Astrocyte (in vitro differentiated cells and primary cell): ENCODE results near the gene HNRNPH2. TPM values are rescaled to one million over a fixed set of nuclear protein-coding genes. Genes with fewer than 3 reads are reported as not detected.

ENCODE experiments used
- DNase-seq: peaks from one replicate; pipeline ENCODE4 v3.0.0-alpha.2; 2010; ENCODE audit warnings: low read depth
- FAIRE-seq: peaks from 2 replicates; lab custom pipeline; 2011; peaks lifted over from hg19 to GRCh38; lab: Jason Lieb, UNC
- H2AFZ ChIP-seq: 2 replicates; pipeline ENCODE4 v1.6.0; 2012; ENCODE audit warnings: low read depth, low read length, inconsistent platforms
- H3K27ac ChIP-seq: 2 replicates; pipeline ENCODE4 v1.5.1; 2011; ENCODE audit warnings: low read depth, low read length, inconsistent platforms
- H3K27me3 ChIP-seq: 2 replicates; pipeline ENCODE4 v1.6.0; 2011; ENCODE audit warnings: low read length, inconsistent platforms; ENCODE audit not compliant: insufficient read depth
- H3K36me3 ChIP-seq: 2 replicates; pipeline ENCODE4 v1.5.1; 2011; ENCODE audit warnings: low read length, inconsistent platforms; ENCODE audit not compliant: insufficient read depth
- H3K4me1 ChIP-seq: 2 replicates; pipeline ENCODE4 v1.5.1; 2011; ENCODE audit warnings: low read length, inconsistent platforms; ENCODE audit not compliant: insufficient read depth
- H3K4me2 ChIP-seq: 2 replicates; pipeline ENCODE4 v1.6.0; 2012; ENCODE audit warnings: low read length, inconsistent platforms
- H3K4me3 ChIP-seq: 2 replicates; pipeline ENCODE4 v1.5.1; 2011; ENCODE audit warnings: low read depth, mild to moderate bottlenecking, low read length, inconsistent platforms; ENCODE audit not compliant: insufficient read depth
- H3K79me2 ChIP-seq: 2 replicates; pipeline ENCODE4 v1.6.0; 2012; ENCODE audit warnings: mild to moderate bottlenecking, low read length, inconsistent platforms; ENCODE audit not compliant: insufficient read depth
- H3K9ac ChIP-seq: 2 replicates; pipeline ENCODE4 v1.6.0; 2012; ENCODE audit warnings: mild to moderate bottlenecking, low read length, inconsistent platforms
- H3K9me3 ChIP-seq: 2 replicates; pipeline ENCODE4 v1.5.1; 2012; ENCODE audit warnings: low read depth, mild to moderate bottlenecking, low read length, inconsistent platforms; ENCODE audit not compliant: insufficient read depth
- H4K20me1 ChIP-seq: 2 replicates; pipeline ENCODE4 v1.6.0; 2012; ENCODE audit warnings: low read length, inconsistent platforms; ENCODE audit not compliant: insufficient read depth
- H3K27ac Mint-ChIP-seq: one replicate; pipeline ENCODE4 v1.8.0; 2021; ENCODE audit warnings: mild to moderate bottlenecking, mixed read lengths; ENCODE audit not compliant: unreplicated experiment
- H3K27me3 Mint-ChIP-seq: one replicate; pipeline ENCODE4 v1.8.0; 2021; ENCODE audit warnings: low read depth, mixed read lengths; ENCODE audit not compliant: unreplicated experiment
- H3K36me3 Mint-ChIP-seq: one replicate; pipeline ENCODE4 v1.8.0; 2021; ENCODE audit warnings: low read depth, mixed read lengths; ENCODE audit not compliant: unreplicated experiment
- H3K4me1 Mint-ChIP-seq: one replicate; pipeline ENCODE4 v1.8.0; 2021; ENCODE audit warnings: low read depth, mixed read lengths; ENCODE audit not compliant: unreplicated experiment
- H3K4me3 Mint-ChIP-seq: one replicate; pipeline ENCODE4 v1.8.0; 2021; ENCODE audit warnings: mild to moderate bottlenecking, moderate library complexity, mixed read lengths; ENCODE audit not compliant: unreplicated experiment
- H3K9me3 Mint-ChIP-seq: one replicate; pipeline ENCODE4 v1.8.0; 2021; ENCODE audit warnings: mild to moderate bottlenecking, mixed read lengths; ENCODE audit not compliant: unreplicated experiment
- CTCF ChIP-seq: IDR thresholded peaks from 2 replicates; pipeline ENCODE4 v1.5.1; 2011; ENCODE audit warnings: low read depth, mild to moderate bottlenecking, inconsistent platforms, low read length, moderate library complexity; ENCODE audit not compliant: insufficient read depth
- EZH2 ChIP-seq: IDR thresholded peaks from 2 replicates; pipeline ENCODE4 v1.6.1; 2012; ENCODE audit warnings: mild to moderate bottlenecking, low read length, inconsistent platforms; ENCODE audit not compliant: insufficient read depth
- total RNA-seq: library from RNA; stranded (reverse); gene quantifications from 2 replicates; pipeline ENCODE4 v1.2.1, GENCODE V29; 2021

The HNRNPH2 gene
- total RNA-seq, 1 donor from 2014 or later: 48.9 TPM

DNA sequence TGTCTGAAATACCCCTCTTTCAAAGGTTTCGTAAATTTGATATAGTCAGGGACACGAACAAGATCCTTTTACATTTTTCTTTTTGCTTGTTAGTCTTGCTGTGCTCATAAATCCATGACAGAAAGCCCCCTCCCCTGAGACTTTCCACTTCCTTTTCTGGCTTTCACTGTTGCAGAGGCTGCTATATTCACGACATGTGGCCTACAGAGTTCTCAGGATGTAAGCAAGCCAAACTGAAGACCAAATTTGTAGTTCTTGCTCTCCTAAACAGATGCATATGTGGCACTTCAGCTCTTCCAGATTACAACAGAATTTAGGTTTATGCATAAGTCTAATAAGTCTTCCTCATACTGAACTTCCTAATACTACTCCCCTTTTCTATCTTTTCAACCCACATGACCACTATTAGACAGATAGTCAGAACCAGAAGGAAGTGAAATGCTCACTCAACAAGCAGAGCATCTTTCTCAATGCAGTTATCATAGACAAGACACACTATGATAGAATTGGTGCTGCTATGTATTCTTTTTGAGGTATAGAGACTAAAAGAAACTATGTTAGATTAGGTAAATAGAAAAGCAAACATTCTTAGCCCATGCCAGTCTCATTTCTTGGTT, 37.0 kb upstream of the HNRNPH2 start:
- Histone ChIP-seq H3K36me3 (no peaks in the 10 kb centered on the region), H3K4me3 (no peak overlapping the region), H3K4me1 (no peaks in the 10 kb centered on the region), H3K9me3 (no peaks in the 10 kb centered on the region), H3K27me3 (no peaks in the 10 kb centered on the region), H4K20me1 (no peaks in the 10 kb centered on the region), H3K4me2 (no peak overlapping the region), H2AFZ (no peak overlapping the region), H3K27ac (no peak overlapping the region), H3K9ac (no peak overlapping the region), H3K79me2 (no peaks in the 10 kb centered on the region)
- no peaks in the 10 kb centered on the region for H3K4me1 Mint-ChIP-seq
- H3K36me3 Mint-ChIP-seq: no peaks in the 10 kb centered on the region
- FAIRE-seq: peak; percentile 93
- TF ChIP-seq EZH2 (no peak), CTCF (no peak)
- H3K27ac Mint-ChIP-seq: no peak overlapping the region
- no peaks in the 10 kb centered on the region for H3K9me3 Mint-ChIP-seq
- H3K4me3 Mint-ChIP-seq: no peak overlapping the region
- peaks cover 3% of the 10 kb centered on the region for H3K27me3 Mint-ChIP-seq
- DNase-seq: no peak

DNA sequence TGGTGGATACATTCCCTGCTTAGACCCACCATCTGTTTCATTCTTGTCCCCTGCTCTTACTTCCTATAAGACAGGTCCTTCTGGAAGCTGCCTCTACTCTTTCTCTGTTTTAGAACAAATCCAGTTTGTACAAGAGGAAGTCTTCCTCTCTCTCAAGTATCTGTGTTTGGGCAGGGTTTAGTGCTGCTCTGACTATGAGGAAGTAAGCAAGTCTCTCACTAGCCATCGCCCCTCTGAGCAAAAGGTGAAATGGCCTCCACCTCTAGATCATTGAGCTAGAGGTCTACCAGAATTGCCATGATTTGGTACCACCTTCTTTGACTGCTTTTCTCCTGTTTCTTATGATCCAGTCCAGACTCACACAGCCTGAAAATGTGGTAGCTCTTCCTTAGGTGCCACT, 30.5 kb upstream of the HNRNPH2 start:
- H3K9ac ChIP-seq: no peak overlapping the region
- FAIRE-seq: no peak
- H3K4me1 Mint-ChIP-seq: no peaks in the 10 kb centered on the region
- H3K4me1 ChIP-seq: no peaks in the 10 kb centered on the region
- H3K36me3 ChIP-seq: no peaks in the 10 kb centered on the region
- H3K9me3 ChIP-seq: no peaks in the 10 kb centered on the region
- no peak overlapping the region for H3K4me3 ChIP-seq
- H3K27me3 Mint-ChIP-seq: peaks cover 3% of the 10 kb centered on the region
- no peaks in the 10 kb centered on the region for H3K79me2 ChIP-seq
- no peaks in the 10 kb centered on the region for H3K36me3 Mint-ChIP-seq
- no peak for TF ChIP-seq CTCF
- TF ChIP-seq EZH2: no peak
- no peak overlapping the region for H2AFZ ChIP-seq
- H3K27me3 ChIP-seq: no peaks in the 10 kb centered on the region
- H3K4me2 ChIP-seq: no peak overlapping the region
- no peaks in the 10 kb centered on the region for H4K20me1 ChIP-seq
- DNase-seq: no peak
- no peak overlapping the region for H3K27ac ChIP-seq
- no peak overlapping the region for H3K27ac Mint-ChIP-seq
- H3K4me3 Mint-ChIP-seq: no peak overlapping the region
- H3K9me3 Mint-ChIP-seq: no peaks in the 10 kb centered on the region

DNA sequence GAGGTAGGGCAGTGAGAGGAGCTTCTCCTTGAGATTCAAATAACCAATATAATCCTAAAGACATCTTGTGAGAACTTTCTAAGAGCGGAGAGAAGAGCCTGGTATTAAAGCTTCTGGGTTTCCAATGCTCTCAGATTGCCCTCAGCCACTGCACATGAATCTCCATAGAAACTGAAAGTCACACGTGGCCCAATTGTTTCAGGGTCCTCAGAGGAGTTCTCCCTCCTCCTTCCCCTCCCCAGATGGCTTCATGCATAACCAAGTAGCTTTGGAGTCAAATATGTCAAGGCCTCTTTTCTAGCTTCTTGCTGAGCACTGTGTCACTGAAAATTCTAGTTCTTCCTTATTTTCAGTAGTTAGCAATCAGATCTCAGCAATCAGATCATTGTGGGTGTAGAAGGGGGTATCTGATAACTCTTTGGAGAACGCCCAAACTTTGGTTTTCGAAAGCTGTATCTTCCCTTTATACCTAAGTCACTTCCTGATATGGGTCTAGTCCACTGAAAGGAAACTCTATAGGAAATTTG, 24.3 kb upstream of the HNRNPH2 start:
- H3K4me1 Mint-ChIP-seq: no peaks in the 10 kb centered on the region
- no peaks in the 10 kb centered on the region for H3K36me3 ChIP-seq
- H3K4me3 ChIP-seq: no peak overlapping the region
- TF ChIP-seq EZH2 (no peak), CTCF (no peak)
- no peak overlapping the region for H2AFZ ChIP-seq
- no peak overlapping the region for H3K9ac ChIP-seq
- no peaks in the 10 kb centered on the region for H3K4me1 ChIP-seq
- no peak for FAIRE-seq
- H3K9me3 ChIP-seq: no peaks in the 10 kb centered on the region
- no peak for DNase-seq
- H3K27me3 Mint-ChIP-seq: peaks cover 2% of the 10 kb centered on the region
- H3K27ac ChIP-seq: no peak overlapping the region
- H3K36me3 Mint-ChIP-seq: no peaks in the 10 kb centered on the region
- H3K79me2 ChIP-seq: no peaks in the 10 kb centered on the region
- H4K20me1 ChIP-seq: no peaks in the 10 kb centered on the region
- no peak overlapping the region for H3K27ac Mint-ChIP-seq
- H3K9me3 Mint-ChIP-seq: no peaks in the 10 kb centered on the region
- no peaks in the 10 kb centered on the region for H3K27me3 ChIP-seq
- no peak overlapping the region for H3K4me2 ChIP-seq
- no peak overlapping the region for H3K4me3 Mint-ChIP-seq
